HUES64 (cell line): ENCODE data around the gene KCNN2.

Source experiments
- H3K27ac ChIP-seq: 2 replicates; pipeline ENCODE4 v1.7.0; 2013; ENCODE audit warnings: low read depth, low read length, inconsistent platforms
- H3K27me3 ChIP-seq: 2 replicates; pipeline ENCODE4 v1.6.1; 2013; ENCODE audit warnings: mild to moderate bottlenecking, low read length; ENCODE audit not compliant: insufficient read depth
- H3K36me3 ChIP-seq: 2 replicates; pipeline ENCODE4 v1.6.1; 2013; ENCODE audit warnings: mild to moderate bottlenecking, low read length; ENCODE audit not compliant: insufficient read depth
- H3K4me1 ChIP-seq: 2 replicates; pipeline ENCODE4 v1.6.1; 2013; ENCODE audit warnings: mild to moderate bottlenecking, low read length, moderate library complexity; ENCODE audit not compliant: insufficient read depth
- H3K4me3 ChIP-seq: 2 replicates; pipeline ENCODE4 v1.5.1; 2013; ENCODE audit warnings: mild to moderate bottlenecking, low read length, moderate library complexity
- H3K9ac ChIP-seq: 2 replicates; pipeline ENCODE4 v1.6.1; 2013; ENCODE audit warnings: mild to moderate bottlenecking, low read depth, low read length
- H3K9me3 ChIP-seq: 2 replicates; pipeline ENCODE4 v1.6.1; 2013; ENCODE audit warnings: low read depth, low read length; ENCODE audit not compliant: insufficient read depth
- WGBS: fragments of 150-250, 120-280 bp; methylation state at CpG from one replicate; pipeline ENCODE4 v1.1.7; 2013; ENCODE audit warnings: missing lambda C conversion rate; 5-methylcytosine and 5-hydroxymethylcytosine counted together

Gene KCNN2

GRCh38 chr5:114544561-114544960 is 182.7 kb downstream of the KCNN2 start:
- 92% methylated on average over 1 of the region's 1 CpG for WGBS
- Histone ChIP-seq H3K9me3 (0 out of 2 replicates have a peak, but pooled peaks cover 5% of the 10 kb centered on the region), H3K4me3 (no peak overlapping the region), H3K36me3 (no peaks in the 10 kb centered on the region), H3K27ac (no peak overlapping the region), H3K4me1 (no peaks in the 10 kb centered on the region), H3K9ac (no peak overlapping the region), H3K27me3 (no peaks in the 10 kb centered on the region)
